Muscle of arm (tissue), 14 donors: Measurements from ENCODE around the gene TAF11L9. TPM values are rescaled to one million over a fixed set of nuclear protein-coding genes. Genes with fewer than 3 reads are reported as not detected.
"Not testable (repeated sequence)": the region's sequence is repeated elsewhere in the genome, so short reads cannot be mapped to it uniquely, and the experiment has no call there.

ENCODE experiments used
- DNase-seq: peaks from one replicate; pipeline ENCODE4 v3.0.0-alpha.2; 2013
- long read RNA-seq, 11 donors: transcript quantifications; one replicate each; lab custom pipeline, GENCODE V29; 2026
- polyA plus RNA-seq, 12 donors: library from polyadenylated mRNA; unstranded; fragments of 120-200 nt; gene quantifications; one replicate each; pipeline ENCODE4 v1.2.1, GENCODE V29; 2013; ENCODE audit not compliant: insufficient read length in 12 of 12

The TAF11L9 gene
- not detected for polyA plus RNA-seq
- long read RNA-seq, donor 1, result 0 reads
- long read RNA-seq, donor 2, result 0 reads
- long read RNA-seq, donor 3, result 0 reads
- long read RNA-seq, donor 4, result 0 reads
- long read RNA-seq, donor 5, result 0 reads
- long read RNA-seq, donor 6, result 0 reads
- long read RNA-seq, donor 7, result 0 reads
- long read RNA-seq, donor 8, result 0 reads
- long read RNA-seq, donor 9, result 0 reads
- long read RNA-seq, donor 10, result 0 reads
- long read RNA-seq, donor 11, result 0 reads

GRCh38 chr5:17594255-17594654 lies at the start of gene TAF11L9:
Gene TAF11L9 (minus strand): TSS chr5:17594394.
- not testable (repeated sequence) for DNase-seq

GRCh38 chr5:17634160-17634559 lies 40.0 kb upstream of the TAF11L9 start, which contains the start of gene TAF11L14:
Gene TAF11L14 (plus strand): TSS chr5:17634460.
- DNase-seq, result no peak

- DNase-seq, result not testable (repeated sequence)
Measured at GRCh38 chr5:17631788-17632187, 37.6 kb upstream of the TAF11L9 start, which contains the start of gene TAF11L13. Gene TAF11L13 (plus strand): TSS chr5:17632088.

- no peak for DNase-seq
Measured at GRCh38 chr5:17625686-17626085, 31.5 kb upstream of the TAF11L9 start.

- no peak for DNase-seq
Measured at GRCh38 chr5:17620627-17621026, 26.4 kb upstream of the TAF11L9 start.

- DNase-seq, result no peak
Measured at GRCh38 chr5:17619354-17619753, 25.2 kb upstream of the TAF11L9 start.

GRCh38 chr5:17614872-17615605 lies 20.8 kb upstream of the TAF11L9 start:
- DNase-seq, result no peak

GRCh38 chr5:17610092-17610491 lies 15.9 kb upstream of the TAF11L9 start, which contains the start of gene TAF11L12:
Gene TAF11L12 (plus strand): TSS chr5:17610392.
- not testable (repeated sequence) for DNase-seq

GRCh38 chr5:17607461-17607860 lies 13.3 kb upstream of the TAF11L9 start:
- DNase-seq, result not testable (repeated sequence)

GRCh38 chr5:17604951-17605350 lies 10.8 kb upstream of the TAF11L9 start:
- no peak for DNase-seq

- not testable (repeated sequence) for DNase-seq
Measured at GRCh38 chr5:17603880-17604279, 9.7 kb upstream of the TAF11L9 start, which contains the start of gene TAF11L11. Gene TAF11L11 (plus strand): TSS chr5:17604183.

GRCh38 chr5:17597728-17598127 lies 3.5 kb upstream of the TAF11L9 start, which contains the start of gene TAF11L10:
Gene TAF11L10 (minus strand): TSS chr5:17597828.
- DNase-seq, result not testable (repeated sequence)

GRCh38 chr5:17590860-17591259 lies 3.3 kb downstream of the TAF11L9 start, which contains the start of gene TAF11L8:
Gene TAF11L8 (minus strand): TSS chr5:17590960.
- not testable (repeated sequence) for DNase-seq

- DNase-seq, result not testable (repeated sequence)
Measured at GRCh38 chr5:17585658-17586057, 8.5 kb downstream of the TAF11L9 start, which contains the start of gene TAF11L7. Gene TAF11L7 (minus strand): TSS chr5:17585758.

Other genes starting within 250 kb of the TAF11L9 start
- not detected for gene TAF11L2, start 96.2 kb downstream of the TAF11L9 start, polyA plus RNA-seq
- gene TAF11L3, start 76.0 kb downstream of the TAF11L9 start, polyA plus RNA-seq, result not detected
- not detected for gene TAF11L4, start 72.6 kb downstream of the TAF11L9 start, polyA plus RNA-seq
- gene TAF11L5, start 69.2 kb downstream of the TAF11L9 start, polyA plus RNA-seq, result not detected
- not detected for gene TAF11L6, start 65.7 kb downstream of the TAF11L9 start, polyA plus RNA-seq
- not detected for gene TAF11L7, start 8.6 kb downstream of the TAF11L9 start, polyA plus RNA-seq
- not detected for gene TAF11L8, start 3.4 kb downstream of the TAF11L9 start, polyA plus RNA-seq
- gene TAF11L10, start 3.4 kb upstream of the TAF11L9 start, polyA plus RNA-seq, result not detected
- not detected for gene TAF11L11, start 9.8 kb upstream of the TAF11L9 start, polyA plus RNA-seq
- gene TAF11L12, start 16.0 kb upstream of the TAF11L9 start, polyA plus RNA-seq, result not detected
- not detected for gene TAF11L13, start 37.7 kb upstream of the TAF11L9 start, polyA plus RNA-seq
- gene TAF11L14, start 40.1 kb upstream of the TAF11L9 start, polyA plus RNA-seq, result not detected